HL-60 (cell line): Measurements from ENCODE around the gene TMEM52.

Experiments used
- TF ChIP-seq, protein P1 (sequence below): IDR thresholded peaks from one replicate; pipeline ENCODE4 v1.5.1; 2011; ENCODE audit warnings: low read length, control low read depth, inconsistent platforms; ENCODE audit not compliant: insufficient read depth
- TF ChIP-seq, protein P2 (sequence below): IDR thresholded peaks from 2 replicates; pipeline ENCODE4 v1.6.1; 2012; ENCODE audit warnings: low read depth; ENCODE audit not compliant: insufficient replicate concordance

DNA sequence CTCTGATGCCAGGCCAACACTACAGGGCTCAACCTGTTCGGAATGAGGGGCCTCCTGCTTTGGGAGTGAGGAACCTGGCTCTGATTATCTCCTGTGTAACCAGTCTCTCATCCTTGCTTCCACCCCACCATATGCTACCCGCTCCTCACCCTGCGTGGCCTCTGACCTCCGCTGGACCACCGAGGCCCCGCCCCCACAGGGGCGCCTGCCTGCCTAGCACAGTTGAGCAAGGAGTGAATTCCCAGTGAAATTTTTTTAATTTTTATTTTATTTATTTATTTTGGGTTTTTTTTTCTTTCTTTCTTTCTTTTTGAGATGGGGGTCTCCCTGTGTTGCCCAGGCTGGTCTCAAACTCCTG, 26.3 kb downstream of the TMEM52 start:
- TF ChIP-seq, protein P1, sequence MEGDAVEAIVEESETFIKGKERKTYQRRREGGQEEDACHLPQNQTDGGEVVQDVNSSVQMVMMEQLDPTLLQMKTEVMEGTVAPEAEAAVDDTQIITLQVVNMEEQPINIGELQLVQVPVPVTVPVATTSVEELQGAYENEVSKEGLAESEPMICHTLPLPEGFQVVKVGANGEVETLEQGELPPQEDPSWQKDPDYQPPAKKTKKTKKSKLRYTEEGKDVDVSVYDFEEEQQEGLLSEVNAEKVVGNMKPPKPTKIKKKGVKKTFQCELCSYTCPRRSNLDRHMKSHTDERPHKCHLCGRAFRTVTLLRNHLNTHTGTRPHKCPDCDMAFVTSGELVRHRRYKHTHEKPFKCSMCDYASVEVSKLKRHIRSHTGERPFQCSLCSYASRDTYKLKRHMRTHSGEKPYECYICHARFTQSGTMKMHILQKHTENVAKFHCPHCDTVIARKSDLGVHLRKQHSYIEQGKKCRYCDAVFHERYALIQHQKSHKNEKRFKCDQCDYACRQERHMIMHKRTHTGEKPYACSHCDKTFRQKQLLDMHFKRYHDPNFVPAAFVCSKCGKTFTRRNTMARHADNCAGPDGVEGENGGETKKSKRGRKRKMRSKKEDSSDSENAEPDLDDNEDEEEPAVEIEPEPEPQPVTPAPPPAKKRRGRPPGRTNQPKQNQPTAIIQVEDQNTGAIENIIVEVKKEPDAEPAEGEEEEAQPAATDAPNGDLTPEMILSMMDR: no peak
- TF ChIP-seq, protein P2, sequence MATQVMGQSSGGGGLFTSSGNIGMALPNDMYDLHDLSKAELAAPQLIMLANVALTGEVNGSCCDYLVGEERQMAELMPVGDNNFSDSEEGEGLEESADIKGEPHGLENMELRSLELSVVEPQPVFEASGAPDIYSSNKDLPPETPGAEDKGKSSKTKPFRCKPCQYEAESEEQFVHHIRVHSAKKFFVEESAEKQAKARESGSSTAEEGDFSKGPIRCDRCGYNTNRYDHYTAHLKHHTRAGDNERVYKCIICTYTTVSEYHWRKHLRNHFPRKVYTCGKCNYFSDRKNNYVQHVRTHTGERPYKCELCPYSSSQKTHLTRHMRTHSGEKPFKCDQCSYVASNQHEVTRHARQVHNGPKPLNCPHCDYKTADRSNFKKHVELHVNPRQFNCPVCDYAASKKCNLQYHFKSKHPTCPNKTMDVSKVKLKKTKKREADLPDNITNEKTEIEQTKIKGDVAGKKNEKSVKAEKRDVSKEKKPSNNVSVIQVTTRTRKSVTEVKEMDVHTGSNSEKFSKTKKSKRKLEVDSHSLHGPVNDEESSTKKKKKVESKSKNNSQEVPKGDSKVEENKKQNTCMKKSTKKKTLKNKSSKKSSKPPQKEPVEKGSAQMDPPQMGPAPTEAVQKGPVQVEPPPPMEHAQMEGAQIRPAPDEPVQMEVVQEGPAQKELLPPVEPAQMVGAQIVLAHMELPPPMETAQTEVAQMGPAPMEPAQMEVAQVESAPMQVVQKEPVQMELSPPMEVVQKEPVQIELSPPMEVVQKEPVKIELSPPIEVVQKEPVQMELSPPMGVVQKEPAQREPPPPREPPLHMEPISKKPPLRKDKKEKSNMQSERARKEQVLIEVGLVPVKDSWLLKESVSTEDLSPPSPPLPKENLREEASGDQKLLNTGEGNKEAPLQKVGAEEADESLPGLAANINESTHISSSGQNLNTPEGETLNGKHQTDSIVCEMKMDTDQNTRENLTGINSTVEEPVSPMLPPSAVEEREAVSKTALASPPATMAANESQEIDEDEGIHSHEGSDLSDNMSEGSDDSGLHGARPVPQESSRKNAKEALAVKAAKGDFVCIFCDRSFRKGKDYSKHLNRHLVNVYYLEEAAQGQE: no peak
